Measurements from ENCODE around the gene HOXD12. TPM values are rescaled to one million over a fixed set of nuclear protein-coding genes. Genes with fewer than 3 reads are reported as not detected.
A peak's percentile ranks its signal among the peaks of the same experiment; 100 is the strongest.

Gene HOXD12
- polyA plus RNA-seq, 10 donors, result not detected

DNA sequence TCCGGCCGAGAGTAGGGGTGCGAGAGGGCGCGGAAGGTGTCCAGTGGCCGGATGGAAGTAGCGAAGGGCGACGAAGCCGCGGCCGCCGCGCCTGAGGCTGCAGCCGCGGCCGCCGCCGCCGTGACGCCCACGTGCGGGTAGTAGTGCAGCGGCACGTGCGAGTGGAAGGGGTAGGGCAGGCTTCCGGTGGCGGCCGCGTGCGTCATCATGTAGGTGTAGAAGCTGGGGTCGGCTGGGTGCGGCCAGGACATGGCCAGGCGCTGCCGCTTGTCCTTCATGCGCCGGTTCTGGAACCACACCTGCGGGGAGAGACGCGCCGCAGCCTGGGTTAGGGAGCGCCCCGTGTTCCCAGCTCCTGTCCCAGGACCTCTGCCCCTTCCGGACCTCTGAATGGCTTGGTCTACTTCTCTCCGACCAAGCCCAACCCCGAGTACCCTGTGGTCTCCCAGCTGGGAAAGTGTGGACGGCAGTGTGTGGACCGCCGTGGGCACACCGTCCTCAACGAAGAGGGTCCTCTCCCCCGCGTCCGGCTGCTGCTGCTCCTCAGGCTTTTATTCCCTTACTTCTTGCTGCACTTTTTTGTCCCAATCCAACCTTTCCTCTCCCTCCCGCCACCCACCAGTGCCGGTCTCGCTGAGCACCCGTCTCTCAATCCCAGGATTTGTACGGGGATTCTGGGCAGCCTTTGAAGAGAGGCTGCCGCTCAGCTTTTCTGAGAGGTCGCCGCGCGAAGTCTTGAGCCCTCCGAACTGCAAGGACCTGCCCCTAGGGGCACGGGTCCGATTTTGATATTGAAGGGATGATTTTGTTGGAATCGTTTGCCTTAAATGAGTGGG, 18.8 kb upstream of the HOXD12 start:
- DNase-seq, result peak in 1 of 3 donors; percentile 73

DNA sequence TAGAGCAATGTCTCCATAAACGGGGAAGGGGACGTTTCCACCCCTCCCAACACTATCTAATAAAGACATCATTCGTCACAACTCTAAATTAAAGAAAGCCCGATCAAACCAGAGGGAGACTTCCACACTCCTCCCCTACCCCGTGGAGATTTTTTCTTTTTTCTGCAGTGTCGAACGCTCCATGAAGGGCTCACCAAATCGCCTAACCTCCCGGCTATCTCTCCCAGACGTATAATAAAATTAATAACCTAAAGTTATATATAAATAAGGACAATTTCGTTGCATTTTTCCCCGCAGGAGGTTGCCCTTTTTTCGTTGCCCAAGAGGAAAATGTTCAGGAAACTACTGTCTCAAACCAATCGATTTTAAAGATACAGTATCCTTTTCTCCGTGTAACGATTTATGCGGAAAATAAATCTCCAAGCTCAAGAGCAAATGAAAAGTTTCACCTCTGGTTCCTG, 18.2 kb upstream of the HOXD12 start:
- DNase-seq, result peak in 2 of 3 donors; percentile 38 to 77

DNA sequence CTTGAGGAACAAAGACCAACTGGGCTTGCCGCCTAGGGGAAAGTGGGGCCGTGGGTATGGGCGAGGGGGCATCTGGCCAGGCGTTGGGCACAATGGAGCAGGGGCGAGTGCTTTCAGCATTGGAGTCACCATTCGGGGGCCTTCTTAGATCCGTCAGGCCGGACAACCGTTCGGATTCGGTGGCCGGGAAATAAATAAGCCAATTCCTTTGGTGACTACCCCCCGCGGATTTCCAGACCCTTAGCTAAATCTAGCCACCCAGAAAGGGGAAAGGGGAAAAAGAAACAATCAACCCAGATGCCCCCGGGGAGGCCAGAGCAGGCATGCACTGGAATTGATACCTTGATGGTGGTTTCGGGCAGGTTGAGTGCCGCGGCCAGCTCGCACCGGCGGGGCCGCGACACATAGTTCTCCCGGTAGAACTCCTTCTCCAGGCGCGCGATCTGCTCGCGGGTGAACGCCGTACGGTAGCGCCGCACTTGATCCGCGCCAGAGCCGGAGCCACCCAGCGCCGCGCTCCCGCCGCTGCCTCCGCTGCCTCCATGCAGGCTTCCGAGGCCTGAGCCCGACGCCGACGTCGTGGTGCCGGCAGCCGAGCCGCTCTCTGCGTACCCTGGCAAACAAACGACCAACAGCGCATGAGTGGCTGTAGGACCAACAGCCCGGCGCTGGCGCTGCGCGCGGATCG, 17.6 kb upstream of the HOXD12 start:
- DNase-seq, result peak in 2 of 3 donors; percentile 17 to 76

DNA sequence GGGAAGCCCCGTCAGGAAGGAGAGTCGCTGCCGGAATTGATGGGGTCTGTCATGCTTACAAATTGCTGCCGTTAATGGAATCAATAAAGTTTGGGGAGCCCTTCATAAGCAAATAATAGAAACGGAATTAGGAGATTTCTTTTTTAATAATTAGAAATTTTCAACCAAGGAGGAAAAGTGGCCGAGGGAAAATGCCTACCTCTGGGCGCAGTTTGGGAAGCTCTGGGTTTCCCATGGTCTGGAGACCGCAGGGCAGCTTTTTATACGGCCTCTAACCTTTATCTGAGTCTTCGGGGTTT, 17.1 kb upstream of the HOXD12 start:
- peak in 1 of 3 donors; percentile 16 for DNase-seq

DNA sequence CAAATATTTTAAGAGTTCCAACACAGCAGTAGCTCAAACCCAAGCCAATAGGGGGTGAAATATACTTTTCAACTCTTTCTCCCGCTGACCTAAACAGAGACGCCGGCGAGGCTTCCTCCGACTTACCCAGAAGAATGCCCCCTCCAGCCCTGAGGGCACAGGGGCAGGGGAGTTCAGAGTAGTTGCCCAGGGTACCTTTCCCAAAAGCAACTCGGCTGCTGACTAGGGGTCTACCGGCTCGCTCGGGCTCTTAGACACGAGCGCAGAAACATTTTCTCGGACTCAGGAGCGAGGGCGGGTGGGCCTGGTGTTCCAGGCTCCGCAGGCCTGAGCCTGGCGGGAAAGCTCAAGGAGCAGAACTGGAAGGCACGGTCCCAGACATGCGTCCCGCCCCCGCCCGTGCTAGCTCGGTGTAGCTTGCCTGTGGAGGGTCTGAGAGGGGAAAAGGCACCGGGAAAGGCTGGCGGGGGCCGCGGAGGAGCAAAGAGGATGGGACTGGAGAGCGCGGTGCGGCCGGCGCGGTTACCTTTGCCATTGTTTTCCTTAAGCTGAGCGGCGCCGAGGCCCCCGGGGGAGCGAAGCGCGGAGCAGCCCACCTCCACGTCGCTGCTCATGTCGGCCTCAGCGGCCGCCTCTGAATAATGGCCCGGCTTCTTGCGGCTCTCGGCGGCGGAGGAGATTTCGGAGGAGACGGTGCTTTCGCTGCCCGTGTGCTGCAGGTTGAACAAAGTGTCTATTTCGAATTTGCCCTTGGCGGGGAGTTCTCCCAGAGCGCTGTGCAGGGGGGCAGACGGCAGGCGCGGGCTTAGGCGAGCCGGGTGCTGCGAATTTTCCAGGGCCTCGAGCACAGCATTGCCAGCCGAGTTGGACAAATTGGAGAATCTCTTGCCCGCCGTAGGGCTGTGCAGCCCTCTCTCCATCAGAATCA, 16.5 kb upstream of the HOXD12 start:
- DNase-seq, result peak in 2 of 3 donors; percentile 9 to 63

DNA sequence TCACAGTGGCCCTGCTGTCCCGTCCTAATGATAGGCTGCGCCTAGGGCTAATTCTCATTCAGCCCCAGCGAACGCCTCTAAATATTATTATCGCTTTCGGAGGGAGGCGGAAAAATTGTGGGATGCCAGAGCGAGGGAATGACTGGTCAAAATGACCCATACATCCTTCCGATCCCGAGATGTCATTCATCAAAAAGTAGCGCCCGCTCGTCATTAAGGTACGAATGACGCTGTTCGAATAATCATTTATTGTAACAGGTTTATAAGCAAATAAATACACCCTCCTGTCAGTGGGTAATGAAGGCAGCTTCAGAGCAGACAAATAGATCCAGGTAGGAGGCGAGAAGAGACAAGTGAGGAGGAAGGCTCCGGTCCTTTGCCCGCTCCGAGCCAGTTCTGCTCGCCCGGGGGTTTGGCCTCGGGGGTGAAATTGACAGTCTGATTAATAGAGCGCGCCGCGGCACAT, 15.8 kb upstream of the HOXD12 start, which contains the start of gene EVX2:
Gene EVX2, minus strand, starts transcription at position 167 of the 466 bp plus-strand sequence. CDS start 186 bp downstream, outside the sequence.
- peak in 1 of 3 donors; percentile 56 for DNase-seq

DNA sequence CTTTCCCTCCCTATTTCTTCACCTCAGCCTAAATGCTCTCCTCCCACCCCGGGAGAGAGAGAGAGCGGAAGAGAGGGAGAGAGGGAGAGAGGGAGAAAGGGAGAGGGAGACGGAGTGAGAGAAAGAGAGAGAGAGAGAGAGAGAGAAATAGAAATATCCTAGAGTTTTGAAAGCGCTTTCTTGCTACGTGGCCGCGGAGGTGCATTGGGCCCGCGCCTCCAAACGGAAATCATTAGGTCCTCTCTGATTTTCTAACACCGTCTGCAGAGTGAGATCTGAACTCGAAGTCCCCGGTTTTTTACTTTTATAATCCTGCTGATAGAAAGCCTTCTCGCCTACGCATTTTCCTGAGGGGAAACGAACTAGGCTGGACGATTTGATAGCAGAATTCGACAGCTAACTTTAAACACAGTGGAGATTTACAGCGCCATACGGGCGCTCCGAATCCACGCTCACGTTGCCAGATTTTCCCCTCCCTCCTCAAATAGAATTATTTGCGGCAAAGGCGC, 14.9 kb upstream of the HOXD12 start:
- peak in 1 of 3 donors; percentile 67 for DNase-seq

DNA sequence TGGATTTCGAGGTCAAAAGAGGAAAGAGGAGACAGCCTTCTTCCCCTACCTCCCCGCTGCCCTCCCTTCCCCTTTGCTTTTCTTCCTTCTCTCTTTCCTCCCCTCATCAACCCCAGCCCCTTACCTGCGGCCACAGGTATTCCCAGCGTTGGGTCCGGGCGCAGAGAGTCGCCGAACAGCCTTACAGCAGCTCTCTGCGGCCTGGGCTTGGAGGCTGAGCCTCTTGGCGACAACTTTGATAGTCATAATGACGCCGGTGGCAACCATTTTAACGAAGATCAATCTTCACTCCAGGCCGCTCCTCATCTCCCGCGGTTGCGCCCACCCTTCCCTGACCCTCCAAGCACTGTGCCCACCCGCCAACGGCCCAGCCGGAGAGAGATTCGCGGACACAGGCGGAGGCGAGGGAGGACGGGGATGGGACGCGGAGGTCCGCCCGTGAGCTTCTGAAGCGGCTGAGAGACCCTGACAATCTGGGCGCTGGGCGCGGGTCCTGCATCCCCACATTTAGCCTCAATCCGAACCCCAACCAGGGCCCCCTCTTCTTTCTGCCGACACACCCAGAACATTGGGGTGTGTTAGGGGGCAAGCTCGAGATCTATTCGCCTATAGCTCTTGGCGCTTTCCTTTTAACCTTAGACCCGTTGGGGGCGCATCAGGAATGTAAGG, 14.3 kb upstream of the HOXD12 start:
- peak in 1 of 3 donors; percentile 41 for DNase-seq

DNA sequence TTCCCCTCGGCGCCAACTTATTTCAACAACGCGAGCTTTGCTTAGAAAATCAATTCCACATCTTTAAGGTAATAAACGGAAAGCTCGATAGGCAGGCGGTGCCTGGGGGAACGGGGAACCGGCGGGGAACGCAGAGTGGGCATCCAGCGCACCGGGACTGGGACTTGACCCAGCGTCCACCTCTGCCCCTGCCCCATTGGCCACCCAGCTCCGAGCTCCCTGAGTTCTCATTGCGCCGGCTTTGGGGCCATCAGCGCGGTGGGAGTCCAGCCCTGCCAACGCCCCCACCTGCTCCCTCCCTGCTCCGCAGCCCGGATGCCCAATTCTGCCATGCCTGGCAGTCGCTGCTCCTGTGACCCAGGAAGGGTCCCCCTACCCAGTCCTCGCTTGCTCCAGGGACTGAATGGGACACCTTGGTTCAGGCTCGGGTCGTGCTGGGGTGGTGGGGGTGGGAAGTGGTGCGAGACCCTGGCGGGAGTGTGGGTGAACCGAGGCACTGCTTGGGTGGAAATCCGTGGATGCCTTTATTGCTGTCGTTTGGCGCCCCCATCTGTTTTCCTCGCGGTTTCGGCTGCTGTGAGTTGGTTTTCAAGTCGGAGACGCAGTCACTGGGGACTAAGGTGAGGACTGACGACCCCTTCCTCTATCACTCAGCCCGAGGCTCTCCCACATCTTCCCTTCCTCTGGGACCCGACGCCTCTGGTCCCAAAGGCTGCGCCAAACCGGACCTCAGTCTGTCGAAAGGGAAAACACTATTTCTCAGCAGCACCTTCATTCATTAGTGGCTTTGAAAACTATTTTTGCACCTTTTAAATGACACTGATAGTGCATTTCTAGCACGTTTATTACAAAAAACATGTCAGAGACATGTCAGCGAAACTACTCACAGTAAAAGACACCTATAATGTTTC, 13.5 kb upstream of the HOXD12 start:
- DNase-seq, result peak in 1 of 3 donors; percentile 77

DNA sequence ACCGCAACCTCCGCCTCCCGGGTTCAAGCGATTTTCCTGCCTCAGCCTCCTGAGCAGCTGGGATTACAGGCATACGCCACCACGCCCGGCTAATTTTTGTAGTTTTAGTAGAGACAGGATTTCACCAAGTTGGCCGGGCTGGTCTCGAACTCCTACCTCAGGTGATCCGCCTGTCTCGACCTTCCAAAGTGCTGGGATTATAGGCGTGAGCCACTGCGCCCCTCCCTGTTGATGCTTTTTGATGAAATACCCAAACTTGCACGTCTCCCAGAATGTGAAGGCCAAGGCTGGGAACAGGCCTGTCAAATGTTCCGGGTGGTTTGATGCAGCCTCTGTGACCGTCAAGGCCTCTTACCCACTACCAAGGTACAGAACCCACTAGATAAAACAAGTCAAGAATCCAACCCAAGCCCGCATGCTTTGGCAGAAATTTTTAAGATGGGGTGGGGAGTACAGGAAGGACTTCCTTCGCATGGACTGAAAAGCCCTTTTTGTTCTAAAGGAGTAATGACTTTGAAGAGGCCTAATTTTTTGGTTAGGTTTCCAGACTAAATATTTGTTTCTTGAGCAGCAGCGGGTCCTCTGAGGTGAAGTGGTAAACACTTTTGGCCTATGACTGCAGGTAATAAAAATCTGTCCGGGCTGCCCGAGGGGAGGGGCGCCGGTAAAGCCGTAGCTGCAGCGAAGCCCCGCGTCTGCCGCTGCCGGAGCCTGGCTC, 12.1 kb upstream of the HOXD12 start:
- DNase-seq, result no peak

DNA sequence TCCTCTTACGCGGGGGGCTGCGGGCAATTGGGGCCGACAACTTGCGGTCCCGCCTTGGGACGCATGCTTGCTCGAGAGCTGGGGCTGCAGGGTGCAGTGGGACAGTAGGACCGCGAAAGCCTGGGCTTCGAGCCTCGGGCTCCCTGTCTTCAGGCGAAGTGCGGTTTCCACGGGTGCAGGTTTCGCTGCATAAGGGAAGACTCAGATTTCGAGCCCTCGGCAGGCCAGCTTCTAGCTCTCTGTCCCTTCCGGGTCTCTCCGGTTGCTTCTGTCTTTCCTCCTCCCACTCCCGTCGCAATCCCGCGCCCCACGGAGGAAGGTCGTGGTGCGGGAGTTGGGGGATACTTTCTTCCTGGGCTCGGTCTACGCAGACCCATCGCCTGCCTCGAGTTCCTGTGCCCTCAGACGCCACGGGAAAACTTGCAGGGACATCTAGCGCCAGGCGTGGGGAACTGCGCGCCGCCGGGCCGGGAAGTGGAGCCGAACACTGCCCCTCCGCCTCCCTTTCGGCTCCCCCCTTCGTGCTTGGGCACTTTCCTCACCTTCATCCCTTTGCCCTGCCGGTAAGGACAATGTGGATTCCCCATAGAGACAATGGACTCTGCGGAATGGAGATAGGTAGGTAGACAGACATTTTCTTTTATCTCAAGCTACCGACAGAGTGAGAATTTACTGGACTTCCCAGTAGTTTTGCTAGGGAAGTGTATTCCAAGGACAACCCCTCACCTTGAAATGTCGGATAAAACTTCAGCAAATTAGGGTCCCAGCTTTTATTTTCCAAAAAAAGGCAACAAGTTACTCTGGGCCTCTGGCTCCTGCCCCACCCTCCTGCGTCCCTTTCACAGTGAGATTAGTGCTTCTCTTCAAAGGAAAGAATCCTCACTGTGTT, 11.3 kb upstream of the HOXD12 start:
- peak in 2 of 3 donors; percentile 73 to 86 for DNase-seq

DNA sequence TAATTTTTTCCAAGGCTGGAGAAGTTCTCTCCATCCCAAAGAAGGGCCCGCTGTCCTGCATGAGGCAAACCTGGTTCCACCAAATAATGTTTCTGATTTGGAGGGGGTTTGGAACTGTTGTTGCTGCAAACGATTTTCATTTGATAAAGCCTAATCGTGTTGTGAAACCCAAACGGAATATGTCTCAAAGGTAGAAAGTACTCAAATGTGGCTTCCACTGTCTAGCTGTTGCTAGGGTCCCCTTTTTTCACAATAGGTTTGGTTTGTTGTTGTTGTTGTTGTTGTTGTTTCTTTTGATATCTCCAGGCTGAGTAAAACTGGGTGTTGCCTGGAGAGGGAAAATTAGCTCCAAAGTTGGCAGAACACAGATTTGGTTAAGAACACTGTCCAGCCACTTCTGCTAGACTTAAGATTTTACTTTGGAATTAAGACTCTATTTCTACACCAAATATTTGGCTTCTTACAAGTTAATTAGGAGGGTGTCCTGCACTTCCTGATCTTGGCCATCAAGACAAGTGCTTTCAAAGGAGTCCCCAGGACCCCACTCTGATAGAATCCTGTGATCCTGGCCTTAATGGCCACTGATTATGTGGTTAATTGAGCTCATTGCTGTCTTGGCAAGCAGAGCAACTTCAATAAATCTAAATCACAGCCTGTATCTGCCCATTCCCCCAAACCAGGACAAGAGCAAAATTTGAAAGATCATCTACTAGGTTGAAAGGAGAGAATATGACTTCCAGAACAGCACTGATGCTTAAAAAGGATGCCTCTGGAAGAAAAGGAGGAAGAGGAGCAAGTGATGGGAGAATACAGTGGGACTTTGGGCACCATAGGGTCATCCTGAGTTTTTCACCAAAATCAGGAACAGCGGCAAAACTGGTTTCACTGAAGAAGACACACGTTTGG, 10.4 kb upstream of the HOXD12 start:
- no peak for DNase-seq

DNA sequence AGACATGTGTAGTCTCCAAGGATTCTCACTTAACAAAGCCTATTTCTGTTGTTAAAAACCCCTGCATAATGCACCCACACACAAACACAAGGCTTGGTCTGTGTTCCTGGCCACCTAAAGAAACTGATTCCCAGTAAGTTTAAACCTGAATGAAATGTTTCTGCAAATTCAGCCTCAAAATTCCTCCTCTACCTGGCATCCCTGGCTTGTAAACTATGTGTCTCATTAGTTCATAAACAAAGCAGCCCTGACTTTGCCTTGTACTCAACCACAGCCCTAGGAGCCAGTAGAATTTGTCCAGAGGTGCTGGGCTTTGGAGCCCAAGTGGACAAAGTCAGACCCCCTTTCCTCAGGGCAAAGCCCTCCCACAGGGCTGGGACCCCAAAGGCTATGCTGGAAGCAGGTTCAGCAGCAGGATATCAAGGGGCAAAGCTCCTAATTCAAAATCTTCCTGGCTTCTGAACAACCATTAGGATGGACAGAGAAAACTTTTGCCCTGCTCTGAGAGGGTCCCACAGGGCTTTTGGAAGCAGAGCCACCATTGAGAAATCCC, 9.7 kb upstream of the HOXD12 start:
- DNase-seq, result no peak

DNA sequence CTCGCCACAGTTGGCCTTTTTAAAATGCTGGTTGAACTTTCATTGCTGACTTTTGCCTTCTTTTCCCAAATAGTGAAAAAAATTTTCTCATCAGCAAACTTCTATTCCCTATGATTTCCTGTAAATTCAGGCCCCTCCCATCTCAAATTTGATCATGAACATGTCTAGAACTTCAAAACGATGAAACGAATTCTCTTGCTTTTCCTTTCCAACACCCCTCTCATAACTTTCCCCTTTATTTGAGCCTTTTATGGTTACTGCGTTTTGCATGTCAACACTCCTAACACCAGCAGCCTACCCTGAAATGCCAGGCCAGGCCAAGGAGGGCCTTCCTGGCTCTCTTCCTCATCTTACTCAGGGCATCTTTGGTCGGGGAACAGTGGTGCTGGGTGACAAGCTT, 8.7 kb upstream of the HOXD12 start:
- DNase-seq, result no peak

DNA sequence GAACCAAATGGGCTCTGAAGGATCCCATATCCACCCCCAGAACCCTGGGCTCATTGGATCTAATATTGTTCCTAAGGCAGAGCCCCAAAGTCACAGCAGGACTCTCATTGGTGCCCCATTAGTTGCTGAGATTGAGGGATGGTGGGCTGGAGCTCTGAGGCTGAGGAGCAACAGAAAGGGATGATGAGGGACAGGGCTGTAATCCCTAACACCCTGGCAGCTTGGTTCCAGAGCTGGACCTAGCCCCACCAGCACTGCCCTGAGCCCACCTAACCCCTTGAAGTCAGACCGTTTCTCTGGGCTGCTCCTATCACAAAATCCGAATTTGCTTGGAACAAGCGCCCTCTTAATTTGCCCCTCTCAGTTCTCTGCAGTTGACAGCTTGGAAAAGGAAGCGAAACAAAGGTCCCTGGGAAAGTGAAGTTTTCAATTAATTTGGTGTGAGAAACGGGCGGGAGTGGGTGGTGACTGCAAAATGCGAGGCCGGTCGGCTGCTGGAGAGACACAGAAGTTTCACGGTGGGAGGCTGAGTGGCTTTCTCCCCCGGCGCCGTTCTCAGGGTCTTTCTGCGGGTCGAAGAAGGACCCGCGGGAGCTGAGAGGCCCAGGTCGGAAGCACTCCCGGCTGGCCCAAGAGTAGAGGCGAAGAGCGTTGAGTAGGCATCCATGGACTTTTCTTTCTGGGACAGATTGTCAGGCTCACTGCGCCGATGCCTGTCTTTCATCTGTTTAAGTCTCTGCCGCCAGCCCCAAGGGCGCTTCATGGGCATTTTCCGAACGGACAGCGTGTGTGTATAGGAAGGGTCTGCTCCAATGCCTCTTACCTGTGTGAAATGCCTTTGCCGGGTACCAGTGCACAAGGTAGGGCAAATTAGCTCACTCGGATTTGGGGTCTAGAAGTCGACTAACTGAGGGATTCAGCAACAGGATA, 8.0 kb upstream of the HOXD12 start:
- DNase-seq, result no peak
